Lung (tissue), 12 donors: Measurements from ENCODE around the gene LGALS4. TPM values are rescaled to one million over a fixed set of nuclear protein-coding genes. Genes with fewer than 3 reads are reported as not detected.
"Not testable (repeated sequence)": the region's sequence is repeated elsewhere in the genome, so short reads cannot be mapped to it uniquely, and the experiment has no call there.

Experiments
- ATAC-seq: fragments of 200-7000 bp; cut with Tn5 transposase; one replicate; pipeline ENCODE4 v1.9.1; 2020; ENCODE audit warnings: moderate number of reproducible peaks; ENCODE audit not compliant: insufficient read depth, low FRiP score
- DNase-seq, 3 donors: peaks; one replicate each; pipeline ENCODE4 v3.0.0-alpha.2; 2013 to 2017
- H3K27ac ChIP-seq, 2 donors: one replicate each; pipeline ENCODE4 v1.5.1; 2013; ENCODE audit warnings: mild to moderate bottlenecking in 2 of 2, moderate library complexity in 2 of 2, control low read depth in 1 of 2, inconsistent platforms in 1 of 2, low read depth in 1 of 2, low read length in 1 of 2
- H3K27me3 ChIP-seq, 3 donors: one replicate each; pipeline ENCODE4 v1.5.1; 2013; ENCODE audit warnings: low read length in 2 of 3; ENCODE audit not compliant: control insufficient read depth in 3 of 3, insufficient read depth in 3 of 3
- H3K36me3 ChIP-seq, 4 donors: one replicate each; pipeline ENCODE4 v1.5.1; 2013; ENCODE audit warnings: low read length in 4 of 4, mild to moderate bottlenecking in 1 of 4, moderate library complexity in 1 of 4; ENCODE audit not compliant: control insufficient read depth in 4 of 4, insufficient read depth in 4 of 4
- H3K4me1 ChIP-seq, 5 donors: one replicate each; pipeline ENCODE4 v1.5.1; 2013; ENCODE audit warnings: low read length in 5 of 5, mild to moderate bottlenecking in 2 of 5, moderate library complexity in 1 of 5; ENCODE audit not compliant: control insufficient read depth in 5 of 5, insufficient read depth in 5 of 5
- H3K4me3 ChIP-seq: one replicate; pipeline ENCODE4 v1.5.1; 2013; ENCODE audit warnings: mild to moderate bottlenecking, control low read depth, moderate library complexity
- H3K9ac ChIP-seq, 2 donors: one replicate each; pipeline ENCODE4 v1.5.1; 2013; ENCODE audit warnings: low read length in 2 of 2, control low read depth in 1 of 2; ENCODE audit not compliant: insufficient read depth in 1 of 2
- H3K9me3 ChIP-seq, 4 donors: one replicate each; pipeline ENCODE4 v1.5.1; 2013; ENCODE audit warnings: low read length in 3 of 4, mild to moderate bottlenecking in 1 of 4, moderate library complexity in 1 of 4; ENCODE audit not compliant: control insufficient read depth in 4 of 4, insufficient read depth in 3 of 4
- WGBS, 2 donors: extraction: QIAGEN DNeasy Blood & Tissue Kit; methylation state at CpG; one replicate each; pipeline ENCODE4 v1.1.7; 2013; 5-methylcytosine and 5-hydroxymethylcytosine counted together
- polyA plus RNA-seq, 2 donors: library from polyadenylated mRNA; stranded (reverse); fragments of 200-250 nt; gene quantifications; one replicate each; pipeline ENCODE4 v1.2.1, GENCODE V29; 2013
- total RNA-seq, 2 donors: library from RNA; depleted of rRNA in 1 of 2; stranded (reverse); fragments of >200 nt in 1 of 2; gene quantifications; one replicate each; pipeline ENCODE4 v1.2.1, GENCODE V29; 2014 to 2021
- TF ChIP-seq, protein P1 (sequence below): IDR thresholded peaks from 2 replicates; pipeline ENCODE4 v1.5.1; 2012; ENCODE audit warnings: mild to moderate bottlenecking; ENCODE audit errors: control extremely low read depth, extremely low read depth
- donor health status: control.
- donor health status: control.
- donor health status: Bipolar disorder and iron deficiency.
- donor health status: healthy.
- donor health status: DM: yes; HTN: yes; CAD: no.

Gene LGALS4
- total and polyA plus RNA-seq, 4 donors: 0.39 to 4.1 (median 2.6) TPM

DNA sequence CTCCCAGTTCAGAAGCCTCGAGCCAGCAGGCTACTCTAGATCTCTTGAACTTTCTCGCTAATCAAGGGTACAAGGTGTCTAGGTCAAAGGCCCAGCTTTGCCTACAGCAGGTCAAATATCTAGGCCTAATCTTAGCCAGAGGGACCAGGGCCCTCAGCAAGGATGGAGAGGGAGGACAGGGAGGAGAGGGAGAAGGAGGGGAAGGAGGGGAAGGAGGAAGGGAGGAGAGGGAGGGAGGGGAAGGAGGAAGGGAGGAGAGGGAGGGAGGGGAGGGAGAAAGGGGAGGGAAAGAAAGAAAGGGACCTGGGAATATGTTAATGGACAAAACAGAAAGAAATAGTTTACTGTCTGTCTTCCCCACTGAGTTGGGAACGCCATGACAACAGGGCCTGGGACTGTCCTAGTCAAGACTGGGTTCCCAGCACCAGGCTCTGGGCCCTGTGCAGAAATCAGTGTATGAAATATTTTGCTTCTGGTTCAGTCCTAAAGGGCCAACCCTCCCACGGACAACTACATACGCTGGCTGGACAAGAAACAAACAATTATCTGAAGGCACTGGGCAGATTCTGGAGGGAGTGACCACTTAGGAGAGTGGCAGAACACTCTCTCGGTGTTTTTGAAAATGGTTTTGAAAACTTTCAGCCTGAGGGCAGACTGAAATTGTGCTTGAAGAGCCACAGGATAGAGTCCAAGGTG is 14.3 kb upstream of the LGALS4 start:
- WGBS, 2 donors: 78 to 83% methylated on average over 6 of the region's 6 CpGs
- Histone ChIP-seq H3K36me3 (peaks cover 8 to 28% (median 18%) of the 10 kb centered on the region in 4 donors), H3K4me1 (peaks cover 0 to 8% (median 1%) of the 10 kb centered on the region in 5 donors), H3K27me3 (no peaks in the 10 kb centered on the region), H3K27ac (no peak overlapping the region), H3K9me3 (no peaks in the 10 kb centered on the region), H3K4me3 (no peak overlapping the region), H3K9ac (no peak overlapping the region)
- TF ChIP-seq, protein P1, sequence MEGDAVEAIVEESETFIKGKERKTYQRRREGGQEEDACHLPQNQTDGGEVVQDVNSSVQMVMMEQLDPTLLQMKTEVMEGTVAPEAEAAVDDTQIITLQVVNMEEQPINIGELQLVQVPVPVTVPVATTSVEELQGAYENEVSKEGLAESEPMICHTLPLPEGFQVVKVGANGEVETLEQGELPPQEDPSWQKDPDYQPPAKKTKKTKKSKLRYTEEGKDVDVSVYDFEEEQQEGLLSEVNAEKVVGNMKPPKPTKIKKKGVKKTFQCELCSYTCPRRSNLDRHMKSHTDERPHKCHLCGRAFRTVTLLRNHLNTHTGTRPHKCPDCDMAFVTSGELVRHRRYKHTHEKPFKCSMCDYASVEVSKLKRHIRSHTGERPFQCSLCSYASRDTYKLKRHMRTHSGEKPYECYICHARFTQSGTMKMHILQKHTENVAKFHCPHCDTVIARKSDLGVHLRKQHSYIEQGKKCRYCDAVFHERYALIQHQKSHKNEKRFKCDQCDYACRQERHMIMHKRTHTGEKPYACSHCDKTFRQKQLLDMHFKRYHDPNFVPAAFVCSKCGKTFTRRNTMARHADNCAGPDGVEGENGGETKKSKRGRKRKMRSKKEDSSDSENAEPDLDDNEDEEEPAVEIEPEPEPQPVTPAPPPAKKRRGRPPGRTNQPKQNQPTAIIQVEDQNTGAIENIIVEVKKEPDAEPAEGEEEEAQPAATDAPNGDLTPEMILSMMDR: no peak
- DNase-seq (no peak), ATAC-seq (no peak)

DNA sequence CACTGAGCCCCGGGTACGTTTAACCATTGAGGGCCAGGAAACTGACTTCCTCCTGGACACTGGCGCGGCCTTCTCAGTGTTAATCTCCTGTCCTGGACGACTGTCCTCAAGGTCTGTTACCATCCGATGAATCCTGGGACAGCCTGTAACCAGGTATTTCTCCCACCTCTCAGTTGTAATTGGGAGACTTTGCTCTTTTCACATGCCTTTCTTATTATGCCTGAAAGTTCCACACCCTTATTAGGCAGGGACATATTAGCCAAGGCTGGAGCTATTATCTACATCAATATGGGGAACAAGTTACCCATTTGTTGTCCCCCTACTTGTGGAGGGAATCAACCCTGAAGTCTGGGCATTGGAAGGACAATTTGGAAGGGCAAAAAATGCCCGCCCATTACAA is 13.2 kb upstream of the LGALS4 start:
- not testable (repeated sequence) for H3K9ac ChIP-seq, H3K27me3 ChIP-seq, ATAC-seq, H3K9me3 ChIP-seq, H3K4me1 ChIP-seq, DNase-seq, H3K4me3 ChIP-seq
- Histone ChIP-seq H3K27ac (peak overlapping the region in 1 of 2 donors; percentile 41), H3K36me3 (peaks cover 8 to 28% (median 22%) of the 10 kb centered on the region in 4 donors)
- 81 to 89% methylated on average over 7 of the region's 7 CpGs for WGBS, 2 donors

DNA sequence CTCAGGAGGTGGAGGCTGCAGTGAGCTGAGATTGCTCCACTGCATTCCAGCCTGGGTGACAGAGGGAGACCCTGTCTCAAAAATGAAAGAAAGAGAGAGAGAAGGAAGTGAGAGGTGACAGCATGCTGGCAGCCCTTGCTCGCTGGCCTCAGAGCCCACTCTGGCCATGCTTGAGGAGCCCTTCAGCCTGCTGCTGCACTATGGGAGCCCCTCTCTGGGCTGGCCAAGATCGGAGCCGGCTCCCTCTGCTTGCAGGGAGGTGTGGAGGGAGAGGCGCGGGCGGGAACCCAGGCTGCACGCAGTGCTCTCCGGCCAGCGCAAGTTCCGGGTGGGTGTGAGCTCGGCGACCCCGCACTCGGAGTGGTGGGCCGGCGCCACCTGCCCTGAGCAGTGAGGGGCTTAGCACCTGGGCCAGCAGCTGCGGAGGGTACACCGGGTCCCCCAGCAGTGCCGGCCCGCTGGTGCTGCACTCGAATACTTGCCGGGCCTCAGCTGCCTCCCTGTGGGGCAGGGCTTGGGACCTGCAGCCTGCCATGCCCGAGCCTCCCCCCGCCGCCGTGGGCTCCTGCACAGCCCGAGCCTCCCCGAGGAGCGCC is 8.6 kb upstream of the LGALS4 start:
- WGBS, 2 donors: 95 to 99% methylated on average over 25 to 29 of the region's 29 CpGs
- ATAC-seq, H3K9ac ChIP-seq, H3K4me3 ChIP-seq, H3K27ac ChIP-seq, H3K9me3 ChIP-seq, DNase-seq, H3K27me3 ChIP-seq, H3K4me1 ChIP-seq: not testable (repeated sequence)
- peaks cover 0 to 32% (median 26%) of the 10 kb centered on the region in 4 donors for H3K36me3 ChIP-seq

DNA sequence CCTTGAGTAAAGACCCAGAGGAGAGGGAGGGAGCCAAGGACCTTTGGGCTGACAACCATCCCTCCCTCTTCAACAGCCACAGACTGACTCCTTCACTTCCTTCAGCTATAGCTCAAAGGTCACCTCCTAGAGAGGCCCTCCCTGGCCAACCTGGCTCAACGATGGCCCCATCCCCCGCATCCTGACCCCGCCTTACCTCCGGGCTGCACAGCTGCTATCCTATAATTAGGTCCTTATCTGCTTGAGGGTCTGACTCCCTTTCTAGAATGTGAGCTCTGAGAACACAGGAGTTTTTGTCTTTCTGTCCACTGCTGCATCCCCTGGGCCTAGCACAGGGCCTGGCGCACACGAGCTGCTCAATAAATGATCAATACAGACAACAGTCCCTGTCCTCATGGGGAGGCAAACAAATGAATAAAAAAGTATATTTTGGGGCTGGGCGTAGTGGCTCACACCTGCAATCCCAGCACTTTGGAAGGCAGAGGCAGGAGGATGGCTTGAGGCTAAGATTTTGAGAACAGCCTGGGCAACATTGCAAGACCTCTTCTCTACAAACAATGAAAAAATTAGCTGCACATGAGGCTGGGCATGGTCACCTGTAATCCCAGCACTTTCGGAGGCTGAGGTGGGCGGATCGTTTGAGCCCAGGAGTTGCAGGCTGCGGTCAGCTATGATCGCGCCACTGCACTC is 6.6 kb upstream of the LGALS4 start:
- Histone ChIP-seq H3K9ac (no peak overlapping the region), H3K36me3 (peaks cover 4 to 44% (median 32%) of the 10 kb centered on the region in 4 donors)
- TF ChIP-seq, protein P1: no peak

More for the DNA sequence above, 6.6 kb upstream of the LGALS4 start:
- WGBS, 2 donors: 91% methylated on average over 13 of the region's 13 CpGs
- Histone ChIP-seq H3K4me3 (no peak overlapping the region), H3K27ac (no peak overlapping the region), H3K9me3 (peaks cover 0 to 2% (median 0%) of the 10 kb centered on the region in 4 donors), H3K27me3 (no peaks in the 10 kb centered on the region), H3K4me1 (peaks cover 0 to 3% (median 0%) of the 10 kb centered on the region in 5 donors)
- ATAC-seq: no peak
- no peak for DNase-seq
